ENCODE data around the gene FAF2.

DNA sequence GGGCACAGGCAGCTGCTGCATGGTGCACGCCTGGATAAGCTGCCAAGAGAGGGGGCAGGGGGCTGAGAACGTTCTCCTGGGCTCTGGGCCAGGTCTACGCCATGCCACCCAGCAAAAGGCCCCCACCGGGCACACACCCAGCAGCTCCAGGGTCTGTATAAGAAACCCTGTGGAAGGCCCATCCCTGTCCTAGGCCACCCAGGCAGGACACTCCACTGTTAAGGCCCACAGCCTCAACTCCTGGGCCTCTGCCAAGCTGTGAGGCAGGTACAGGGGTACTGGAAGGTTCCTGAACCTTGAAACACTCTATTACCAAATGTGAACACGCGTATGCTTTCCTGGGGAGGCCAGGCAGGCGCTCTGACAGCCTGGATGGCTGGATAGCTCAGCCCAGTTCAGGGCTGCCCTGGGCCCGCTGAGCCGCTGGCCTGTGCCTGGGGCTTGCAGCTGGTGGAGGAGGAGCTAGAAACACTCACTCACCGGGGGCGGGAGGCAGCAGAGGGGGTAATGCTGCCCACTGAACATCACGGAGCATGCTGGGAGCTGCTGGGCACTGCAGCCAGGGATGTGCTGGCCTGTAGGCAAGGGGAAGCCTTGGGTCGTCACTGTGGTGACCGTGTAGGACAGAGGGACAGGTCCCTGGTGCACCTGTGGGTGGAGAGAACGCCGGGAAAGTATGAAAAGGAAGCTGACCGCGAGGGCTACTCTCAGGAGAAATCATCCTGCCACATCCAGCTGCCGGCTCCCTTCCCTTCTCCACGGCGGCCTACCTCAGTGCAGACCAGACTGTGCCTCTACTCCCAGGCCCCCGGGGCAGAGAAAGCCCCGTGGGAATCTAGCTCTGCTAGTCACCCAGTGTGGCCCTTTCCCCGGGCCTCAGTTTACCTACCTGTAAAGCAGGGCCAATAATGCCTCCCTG lies 83.1 kb downstream of the FAF2 start:
- TF ChIP-seq, protein P1, sequence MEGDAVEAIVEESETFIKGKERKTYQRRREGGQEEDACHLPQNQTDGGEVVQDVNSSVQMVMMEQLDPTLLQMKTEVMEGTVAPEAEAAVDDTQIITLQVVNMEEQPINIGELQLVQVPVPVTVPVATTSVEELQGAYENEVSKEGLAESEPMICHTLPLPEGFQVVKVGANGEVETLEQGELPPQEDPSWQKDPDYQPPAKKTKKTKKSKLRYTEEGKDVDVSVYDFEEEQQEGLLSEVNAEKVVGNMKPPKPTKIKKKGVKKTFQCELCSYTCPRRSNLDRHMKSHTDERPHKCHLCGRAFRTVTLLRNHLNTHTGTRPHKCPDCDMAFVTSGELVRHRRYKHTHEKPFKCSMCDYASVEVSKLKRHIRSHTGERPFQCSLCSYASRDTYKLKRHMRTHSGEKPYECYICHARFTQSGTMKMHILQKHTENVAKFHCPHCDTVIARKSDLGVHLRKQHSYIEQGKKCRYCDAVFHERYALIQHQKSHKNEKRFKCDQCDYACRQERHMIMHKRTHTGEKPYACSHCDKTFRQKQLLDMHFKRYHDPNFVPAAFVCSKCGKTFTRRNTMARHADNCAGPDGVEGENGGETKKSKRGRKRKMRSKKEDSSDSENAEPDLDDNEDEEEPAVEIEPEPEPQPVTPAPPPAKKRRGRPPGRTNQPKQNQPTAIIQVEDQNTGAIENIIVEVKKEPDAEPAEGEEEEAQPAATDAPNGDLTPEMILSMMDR (IDR thresholded peaks at IDR 0.05): no peak
- TF ChIP-seq POLR2A (IDR thresholded peaks at IDR 0.05) (no peak), POLR2AphosphoS5 (IDR thresholded peaks at IDR 0.05) (no peak)
